Esophagus muscularis mucosa (tissue), 4 donors: ENCODE measurements around the gene GPX2. TPM values are rescaled to one million over a fixed set of nuclear protein-coding genes. Genes with fewer than 3 reads are reported as not detected.

Experiments
- DNase-seq: peaks from one replicate; pipeline ENCODE4 v3.0.0-alpha.2; 2017; ENCODE audit errors: extremely low spot score
- H3K27ac ChIP-seq, 4 donors: fragments of 200-600 bp; sonication (generic); replicated peaks in 1 of 4; 1 replicate in 3 of 4; 2 replicates in 1 of 4; pipeline ENCODE4 v1.5.1; 2016 to 2019; ENCODE audit warnings: mild to moderate bottlenecking in 1 of 4
- H3K27me3 ChIP-seq, 4 donors: fragments of 200-600 bp; sonication (generic); one replicate each; pipeline versions ENCODE4 v1.5.1 to v1.6.0; 2016 to 2019
- H3K36me3 ChIP-seq, 4 donors: fragments of 200-600 bp; sonication (generic); one replicate each; pipeline ENCODE4 v1.5.1; 2016 to 2019
- H3K4me1 ChIP-seq, 4 donors: fragments of 200-600 bp; sonication (generic); one replicate each; pipeline ENCODE4 v1.5.1; 2016 to 2019
- H3K4me3 ChIP-seq, 4 donors: fragments of 200-600 bp; sonication (generic); 1 replicate in 2 of 4; 2 replicates in 2 of 4; pipeline ENCODE4 v1.5.1; 2016 to 2019; ENCODE audit warnings: mild to moderate bottlenecking in 4 of 4, moderate library complexity in 1 of 4
- H3K9me3 ChIP-seq, 4 donors: fragments of 200-600 bp; sonication (generic); 1 replicate in 3 of 4; 2 replicates in 1 of 4; pipeline ENCODE4 v1.5.1; 2016 to 2019
- CTCF ChIP-seq, 3 experiments: fragments of 200-600 bp in 2 of 3; fragments of 450-650 bp in 1 of 3; sonication (generic) in 2 of 3; IDR thresholded peaks; one replicate each; pipeline ENCODE4 v1.5.1; 2017 to 2019; ENCODE audit warnings: antibody characterized with exemption in 3 of 3, mild to moderate bottlenecking in 2 of 3, moderate library complexity in 1 of 3
- EP300 ChIP-seq: sonication (generic); formaldehyde crosslinking; IDR thresholded peaks from one replicate; pipeline ENCODE4 v1.6.1; 2017; ENCODE audit warnings: antibody characterized with exemption
- POLR2A ChIP-seq: fragments of 450-650 bp; IDR thresholded peaks from one replicate; pipeline ENCODE4 v1.6.1; 2017; ENCODE audit warnings: antibody characterized with exemption, moderate library complexity, mild to moderate bottlenecking, low read depth
- POLR2AphosphoS5 ChIP-seq, 2 donors: sonication (generic); formaldehyde crosslinking; IDR thresholded peaks; one replicate each; pipeline ENCODE4 v1.6.1; 2017; ENCODE audit warnings: antibody characterized with exemption in 2 of 2
- WGBS: methylation state at CpG from one replicate; pipeline ENCODE4 v1.1.5; 2018; 5-methylcytosine and 5-hydroxymethylcytosine counted together
- intact Hi-C: fragments of 100-400 bp; cut with DNase I; formaldehyde crosslinking; loops from one replicate; pipeline ENCODE4 v1.15.1; 2023
- total RNA-seq, 4 donors: library from RNA; depleted of rRNA; stranded (reverse); fragments of >200 nt; gene quantifications; one replicate each; pipeline versions ENCODE4 v1.1.0 to v1.2.1, GENCODE V29; 2016

Gene GPX2
- total RNA-seq, 4 donors from 2014 or later = not detected

GRCh38 chr14:64965356-64966000 is 22.9 kb upstream of the GPX2 start:
- intact Hi-C loops = no loop called here
- TF ChIP-seq POLR2AphosphoS5 (IDR thresholded peaks at IDR 0.05) (no peak), POLR2A (no peak), CTCF (IDR thresholded peaks at IDR 0.05) (no peak), EP300 (no peak)
- Histone ChIP-seq H3K27me3 (no peaks in the 10 kb centered on the region), H3K4me1 (peaks cover 0 to 6% (median under 1%) of the 10 kb centered on the region in 4 donors), H3K9me3 (no peaks in the 10 kb centered on the region), H3K27ac (no peak overlapping the region), H3K4me3 (no peak overlapping the region), H3K36me3 (no peaks in the 10 kb centered on the region)
- 87% methylated on average over 15 of the region's 15 CpGs for WGBS
- DNase-seq = no peak

- Histone ChIP-seq H3K27ac (no peak overlapping the region), H3K9me3 (no peaks in the 10 kb centered on the region), H3K27me3 (no peaks in the 10 kb centered on the region), H3K36me3 (no peaks in the 10 kb centered on the region), H3K4me3 (no peak overlapping the region), H3K4me1 (peaks cover 0 to 6% (median 0%) of the 10 kb centered on the region in 4 donors)
- DNase-seq = no peak
- intact Hi-C loops = no loop called here
- TF ChIP-seq POLR2A (no peak), CTCF (IDR thresholded peaks at IDR 0.05) (no peak), POLR2AphosphoS5 (IDR thresholded peaks at IDR 0.05) (no peak), EP300 (no peak)
- 69% methylated on average over 1 of the region's 1 CpG for WGBS
Observed at GRCh38 chr14:64963611-64964010, 21.1 kb upstream of the GPX2 start.

GRCh38 chr14:64960762-64961276 is 18.3 kb upstream of the GPX2 start:
- Histone ChIP-seq H3K9me3 (no peaks in the 10 kb centered on the region), H3K4me3 (no peak overlapping the region), H3K27me3 (no peaks in the 10 kb centered on the region), H3K36me3 (peaks cover 0 to 4% (median 0%) of the 10 kb centered on the region in 4 donors), H3K4me1 (peaks cover 0 to 6% (median 0%) of the 10 kb centered on the region in 4 donors), H3K27ac (no peak overlapping the region)
- WGBS = 67% methylated on average over 4 of the region's 5 CpGs
- intact Hi-C loops = no loop called here
- DNase-seq = no peak
- no peak for TF ChIP-seq POLR2A
- TF ChIP-seq POLR2AphosphoS5 (IDR thresholded peaks at IDR 0.05) = no peak
- TF ChIP-seq CTCF (IDR thresholded peaks at IDR 0.05) = no peak
- TF ChIP-seq EP300 = no peak

GRCh38 chr14:64958743-64959142 is 16.2 kb upstream of the GPX2 start:
- DNase-seq = no peak
- Histone ChIP-seq H3K4me1 (peaks cover 0 to 6% (median 0%) of the 10 kb centered on the region in 4 donors), H3K27ac (no peak overlapping the region), H3K36me3 (peaks cover 0 to 12% (median 0%) of the 10 kb centered on the region in 4 donors), H3K4me3 (no peak overlapping the region), H3K9me3 (no peaks in the 10 kb centered on the region), H3K27me3 (no peaks in the 10 kb centered on the region)
- intact Hi-C loops = no loop called here
- WGBS = 94% methylated on average over 5 of the region's 5 CpGs
- TF ChIP-seq POLR2A (no peak), CTCF (IDR thresholded peaks at IDR 0.05) (no peak), POLR2AphosphoS5 (IDR thresholded peaks at IDR 0.05) (no peak), EP300 (no peak)
